ENCODE measurements around the gene NACC1. TPM values are rescaled to one million over a fixed set of nuclear protein-coding genes. Genes with fewer than 3 reads are reported as not detected.
A peak's percentile ranks its signal among the peaks of the same experiment; 100 is the strongest.

The NACC1 gene
- total RNA-seq, 1 experiment from 2014 or later, result 237 TPM

DNA sequence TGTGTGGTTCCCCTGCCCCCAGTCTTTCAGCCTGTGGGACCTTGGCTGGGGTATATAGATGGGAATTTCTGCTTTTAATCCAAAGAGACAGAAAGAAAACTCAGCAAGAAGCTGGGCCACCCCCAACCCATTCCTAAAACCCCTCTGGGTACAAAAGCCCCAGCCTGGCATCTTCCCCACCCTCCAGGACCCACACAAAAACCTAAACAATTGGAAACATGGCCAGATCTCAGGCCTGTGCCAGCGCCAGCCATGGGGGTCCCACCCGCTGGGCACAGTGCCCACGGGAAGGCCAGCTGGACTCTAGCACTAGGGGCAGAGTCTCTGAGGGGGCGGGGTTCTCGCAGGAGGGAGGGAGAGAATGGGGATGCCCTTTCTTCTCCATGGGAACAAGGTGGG is 24.0 kb upstream of the NACC1 start:
- ChIA-PET POLR2A (interaction anchor here (0.6 to 1.6 kb wide), 9 partner anchors 11 to 203 kb away, joined by 3 to 6 read pairs (median 3); partner anchors contain the start of gene GCDH), CTCF (interaction anchor here (0.5 to 9.2 kb wide), 38 partner anchors 9 to 269 kb away, joined by 3 to 276 read pairs (median 6); partner anchors contain the start of genes DAND5, IER2, NACC1 and STX10)
- no peaks in the 10 kb centered on the region for H3K36me3 Mint-ChIP-seq
- no peak for DNase-seq (ENCODE audit: low spot score)
- peaks cover 58% of the 10 kb centered on the region for H3K27me3 Mint-ChIP-seq (ENCODE audit: low read depth)
- H3K27ac Mint-ChIP-seq, result no peak overlapping the region
- ATAC-seq, result no peak
- no peak for TF ChIP-seq KAT7 (CRISPR knock-in tag; IDR thresholded peaks at IDR 0.05; ENCODE audit: borderline replicate concordance)
- TF ChIP-seq CTCF (IDR thresholded peaks at IDR 0.05), result peak; percentile 32; the same call in 1 of the 2 replicates
- no peak for TF ChIP-seq IRF1 (CRISPR knock-in tag; IDR thresholded peaks at IDR 0.05)
- TF ChIP-seq CREM (CRISPR knock-in tag; IDR thresholded peaks at IDR 0.05), result no peak
- no peak for TF ChIP-seq NFATC4 (CRISPR knock-in tag; IDR thresholded peaks at IDR 0.05)
- H3K4me3 Mint-ChIP-seq, result no peak overlapping the region; the same call in 1 of the 2 replicates
- no peaks in the 10 kb centered on the region for H3K9me3 Mint-ChIP-seq
- H3K4me1 Mint-ChIP-seq, result peaks cover 37% of the 10 kb centered on the region

GRCh38 chr19:13094771-13095392 is 23.2 kb upstream of the NACC1 start:
- H3K9me3 Mint-ChIP-seq, result no peaks in the 10 kb centered on the region
- no peaks in the 10 kb centered on the region for H3K36me3 Mint-ChIP-seq
- peaks cover 38% of the 10 kb centered on the region for H3K4me1 Mint-ChIP-seq
- ATAC-seq (peak; percentile 11), DNase-seq (ENCODE audit: low spot score) (peak; percentile 45)
- TF ChIP-seq, protein P1, sequence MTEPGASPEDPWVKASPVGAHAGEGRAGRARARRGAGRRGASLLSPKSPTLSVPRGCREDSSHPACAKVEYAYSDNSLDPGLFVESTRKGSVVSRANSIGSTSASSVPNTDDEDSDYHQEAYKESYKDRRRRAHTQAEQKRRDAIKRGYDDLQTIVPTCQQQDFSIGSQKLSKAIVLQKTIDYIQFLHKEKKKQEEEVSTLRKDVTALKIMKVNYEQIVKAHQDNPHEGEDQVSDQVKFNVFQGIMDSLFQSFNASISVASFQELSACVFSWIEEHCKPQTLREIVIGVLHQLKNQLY (CRISPR knock-in tag; IDR thresholded peaks at IDR 0.05), result no peak
- TF ChIP-seq, protein P2, sequence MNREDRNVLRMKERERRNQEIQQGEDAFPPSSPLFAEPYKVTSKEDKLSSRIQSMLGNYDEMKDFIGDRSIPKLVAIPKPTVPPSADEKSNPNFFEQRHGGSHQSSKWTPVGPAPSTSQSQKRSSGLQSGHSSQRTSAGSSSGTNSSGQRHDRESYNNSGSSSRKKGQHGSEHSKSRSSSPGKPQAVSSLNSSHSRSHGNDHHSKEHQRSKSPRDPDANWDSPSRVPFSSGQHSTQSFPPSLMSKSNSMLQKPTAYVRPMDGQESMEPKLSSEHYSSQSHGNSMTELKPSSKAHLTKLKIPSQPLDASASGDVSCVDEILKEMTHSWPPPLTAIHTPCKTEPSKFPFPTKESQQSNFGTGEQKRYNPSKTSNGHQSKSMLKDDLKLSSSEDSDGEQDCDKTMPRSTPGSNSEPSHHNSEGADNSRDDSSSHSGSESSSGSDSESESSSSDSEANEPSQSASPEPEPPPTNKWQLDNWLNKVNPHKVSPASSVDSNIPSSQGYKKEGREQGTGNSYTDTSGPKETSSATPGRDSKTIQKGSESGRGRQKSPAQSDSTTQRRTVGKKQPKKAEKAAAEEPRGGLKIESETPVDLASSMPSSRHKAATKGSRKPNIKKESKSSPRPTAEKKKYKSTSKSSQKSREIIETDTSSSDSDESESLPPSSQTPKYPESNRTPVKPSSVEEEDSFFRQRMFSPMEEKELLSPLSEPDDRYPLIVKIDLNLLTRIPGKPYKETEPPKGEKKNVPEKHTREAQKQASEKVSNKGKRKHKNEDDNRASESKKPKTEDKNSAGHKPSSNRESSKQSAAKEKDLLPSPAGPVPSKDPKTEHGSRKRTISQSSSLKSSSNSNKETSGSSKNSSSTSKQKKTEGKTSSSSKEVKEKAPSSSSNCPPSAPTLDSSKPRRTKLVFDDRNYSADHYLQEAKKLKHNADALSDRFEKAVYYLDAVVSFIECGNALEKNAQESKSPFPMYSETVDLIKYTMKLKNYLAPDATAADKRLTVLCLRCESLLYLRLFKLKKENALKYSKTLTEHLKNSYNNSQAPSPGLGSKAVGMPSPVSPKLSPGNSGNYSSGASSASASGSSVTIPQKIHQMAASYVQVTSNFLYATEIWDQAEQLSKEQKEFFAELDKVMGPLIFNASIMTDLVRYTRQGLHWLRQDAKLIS (CRISPR knock-in tag; IDR thresholded peaks at IDR 0.05; ENCODE audit: borderline replicate concordance), result no peak
- TF ChIP-seq, protein P3, sequence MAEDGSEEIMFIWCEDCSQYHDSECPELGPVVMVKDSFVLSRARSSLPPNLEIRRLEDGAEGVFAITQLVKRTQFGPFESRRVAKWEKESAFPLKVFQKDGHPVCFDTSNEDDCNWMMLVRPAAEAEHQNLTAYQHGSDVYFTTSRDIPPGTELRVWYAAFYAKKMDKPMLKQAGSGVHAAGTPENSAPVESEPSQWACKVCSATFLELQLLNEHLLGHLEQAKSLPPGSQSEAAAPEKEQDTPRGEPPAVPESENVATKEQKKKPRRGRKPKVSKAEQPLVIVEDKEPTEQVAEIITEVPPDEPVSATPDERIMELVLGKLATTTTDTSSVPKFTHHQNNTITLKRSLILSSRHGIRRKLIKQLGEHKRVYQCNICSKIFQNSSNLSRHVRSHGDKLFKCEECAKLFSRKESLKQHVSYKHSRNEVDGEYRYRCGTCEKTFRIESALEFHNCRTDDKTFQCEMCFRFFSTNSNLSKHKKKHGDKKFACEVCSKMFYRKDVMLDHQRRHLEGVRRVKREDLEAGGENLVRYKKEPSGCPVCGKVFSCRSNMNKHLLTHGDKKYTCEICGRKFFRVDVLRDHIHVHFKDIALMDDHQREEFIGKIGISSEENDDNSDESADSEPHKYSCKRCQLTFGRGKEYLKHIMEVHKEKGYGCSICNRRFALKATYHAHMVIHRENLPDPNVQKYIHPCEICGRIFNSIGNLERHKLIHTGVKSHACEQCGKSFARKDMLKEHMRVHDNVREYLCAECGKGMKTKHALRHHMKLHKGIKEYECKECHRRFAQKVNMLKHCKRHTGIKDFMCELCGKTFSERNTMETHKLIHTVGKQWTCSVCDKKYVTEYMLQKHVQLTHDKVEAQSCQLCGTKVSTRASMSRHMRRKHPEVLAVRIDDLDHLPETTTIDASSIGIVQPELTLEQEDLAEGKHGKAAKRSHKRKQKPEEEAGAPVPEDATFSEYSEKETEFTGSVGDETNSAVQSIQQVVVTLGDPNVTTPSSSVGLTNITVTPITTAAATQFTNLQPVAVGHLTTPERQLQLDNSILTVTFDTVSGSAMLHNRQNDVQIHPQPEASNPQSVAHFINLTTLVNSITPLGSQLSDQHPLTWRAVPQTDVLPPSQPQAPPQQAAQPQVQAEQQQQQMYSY (CRISPR knock-in tag; IDR thresholded peaks at IDR 0.05), result peak; percentile 67; the same call in 1 of the 2 replicates
- ChIA-PET CTCF (interaction anchor here (0.6 to 9.2 kb wide), 27 partner anchors 10 to 210 kb away, joined by 3 to 276 read pairs (median 11); partner anchors contain the start of genes IER2, NACC1, STX10 and TRMT1), POLR2A (interaction anchor here (0.5 to 1.6 kb wide), 9 partner anchors 10 to 740 kb away, joined by 3 to 6 read pairs (median 3); no protein-coding TSS in a partner anchor)
- H3K27ac Mint-ChIP-seq, result no peak overlapping the region
- peaks cover 66% of the 10 kb centered on the region for H3K27me3 Mint-ChIP-seq (ENCODE audit: low read depth)
- H3K4me3 Mint-ChIP-seq, result peak overlapping the region; percentile 89
